Measurements from ENCODE around the gene PSMA7.

PSMA7 gene

DNA sequence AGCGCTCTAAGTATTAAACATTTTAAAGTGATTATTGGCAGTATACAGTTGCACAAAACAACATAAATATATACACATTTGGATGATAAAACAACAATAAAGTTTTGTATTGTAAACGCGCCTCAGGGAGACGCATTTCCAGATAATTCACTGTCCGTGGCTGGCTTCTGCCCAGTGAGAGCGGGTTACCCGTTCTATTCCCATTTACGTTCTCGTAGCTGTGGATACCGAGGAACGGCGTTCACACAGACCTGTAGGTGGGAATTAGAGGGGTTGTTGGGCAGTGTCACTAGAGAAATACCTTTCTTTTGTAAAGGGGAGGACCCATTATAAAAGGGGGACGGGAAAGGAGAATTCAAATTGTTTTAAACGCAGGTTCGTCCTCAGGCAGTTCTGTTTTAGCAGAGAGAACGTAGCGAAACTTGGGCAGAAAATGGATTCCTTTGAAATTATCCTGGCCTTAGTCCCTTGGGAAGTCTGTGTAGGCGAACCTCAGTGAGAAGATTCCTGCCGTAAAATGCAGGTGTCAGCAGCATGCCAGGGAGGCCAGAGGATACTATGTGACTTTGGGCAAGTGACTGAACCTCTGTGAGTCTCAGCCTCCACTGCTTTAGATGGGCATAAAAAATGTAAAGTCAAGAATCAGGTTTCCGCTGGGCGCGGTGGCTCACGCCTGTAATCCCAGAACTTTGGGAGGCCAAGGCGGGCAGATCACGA lies 40.4 kb upstream of the PSMA7 start:
- H3K4me3 ChIP-seq (ENCODE audit: control insufficient read depth in 1 of 7, extremely low read depth in 1 of 7, insufficient read depth in 4 of 7, low read depth in 2 of 7, low read length in 6 of 7): peak overlapping the region; percentile 72 to 99 (median 87)
- no peak for DNase-seq
- no peaks in the 10 kb centered on the region for H3K27me3 ChIP-seq (replicated peaks in 2 of 5; ENCODE audit: control insufficient read depth in 4 of 5, insufficient read depth in 5 of 5, low read length in 4 of 5)
- H3K4me1 ChIP-seq (ENCODE audit: control extremely low read depth in 1 of 4, control insufficient read depth in 4 of 4, insufficient read depth in 4 of 4, low read length in 3 of 4): peaks cover 9 to 22% (median 15%) of the 10 kb centered on the region in 4 experiments
- POLR2A ChIA-PET: no interaction called here
- CTCF ChIA-PET: no interaction called here
- H3K27ac ChIP-seq (ENCODE audit: insufficient read depth in 1 of 2, low read depth in 1 of 2, low read length in 2 of 2, poor library complexity in 1 of 2, severe bottlenecking in 2 of 2): peak overlapping the region; percentile 97 to 99
- H3K36me3 ChIP-seq (ENCODE audit: control insufficient read depth in 4 of 4, insufficient read depth in 4 of 4, low read length in 3 of 4): peaks cover 2 to 14% (median 5%) of the 10 kb centered on the region in 4 experiments
- H3K9me3 ChIP-seq (ENCODE audit: control extremely low read depth in 1 of 5, control insufficient read depth in 4 of 5, insufficient read depth in 2 of 5, low read depth in 1 of 5, low read length in 4 of 5): no peaks in the 10 kb centered on the region
- WGBS (ENCODE audit: insufficient coverage): 43% methylated on average over 18 of the region's 25 CpGs

DNA sequence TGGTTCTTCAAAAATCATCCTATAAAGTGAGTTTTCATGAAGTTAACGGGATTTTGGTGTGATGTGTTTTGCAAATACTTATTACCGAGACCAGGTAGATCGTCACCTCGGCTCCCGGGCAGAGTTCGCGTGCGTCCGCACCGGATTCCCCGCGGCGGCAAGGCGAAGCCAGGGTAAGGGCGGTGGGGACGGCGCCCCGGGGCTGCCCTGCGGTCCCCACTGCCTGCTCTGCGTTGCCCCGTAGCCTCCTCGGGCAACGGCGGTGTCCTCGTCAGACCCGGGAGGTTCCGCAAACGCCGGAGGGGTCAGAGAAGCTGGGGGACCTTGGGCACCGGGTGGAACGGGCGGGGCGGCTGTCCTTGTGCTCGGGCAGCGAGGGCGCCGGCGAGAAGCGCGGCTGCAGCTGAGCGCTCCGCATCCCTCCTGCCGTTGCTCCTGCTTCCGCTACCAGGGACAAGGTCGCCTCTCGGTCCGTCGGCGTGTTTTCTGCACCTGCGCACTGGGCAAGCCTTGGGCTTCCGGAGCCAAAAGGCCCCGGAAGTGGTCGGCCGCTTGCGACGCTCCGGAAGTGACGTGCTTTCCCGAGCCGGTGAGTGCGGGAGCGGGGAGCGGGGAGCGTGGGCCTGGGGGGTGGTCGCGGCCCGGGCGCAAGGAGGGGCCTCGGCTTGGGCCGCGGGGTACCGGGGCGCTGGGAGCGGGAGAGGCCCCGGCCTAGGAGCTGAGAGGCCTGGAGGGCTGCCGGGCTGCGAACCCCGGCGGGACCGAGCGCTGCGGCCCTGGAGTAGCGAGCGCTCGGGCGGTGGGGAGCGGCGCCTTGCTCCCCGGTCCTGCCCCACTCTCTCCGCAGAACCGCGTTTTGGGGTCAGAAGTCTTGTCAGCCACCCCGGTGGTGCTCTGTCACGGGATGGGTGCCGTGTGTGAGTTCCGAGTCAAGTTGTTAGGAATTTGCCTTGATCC lies 39.6 kb upstream of the PSMA7 start, which contains the start of gene MTG2:
Gene MTG2, plus strand, starts transcription at position 560 of the 957 bp plus-strand sequence. CDS start 10,393 bp downstream, outside the sequence.
- no peaks in the 10 kb centered on the region for H3K27me3 ChIP-seq (replicated peaks in 2 of 5; ENCODE audit: control insufficient read depth in 4 of 5, insufficient read depth in 5 of 5, low read length in 4 of 5)
- ChIA-PET CTCF (no interaction called here), POLR2A (no interaction called here)
- H3K4me1 ChIP-seq (ENCODE audit: control extremely low read depth in 1 of 4, control insufficient read depth in 4 of 4, insufficient read depth in 4 of 4, low read length in 3 of 4): peaks cover 9 to 22% (median 15%) of the 10 kb centered on the region in 4 experiments
- under 1% methylated on average over 86 of the region's 96 CpGs for WGBS (ENCODE audit: insufficient coverage)
- peak within 1 kb of the TSS; percentile 72 to 99 (median 87) for H3K4me3 ChIP-seq (ENCODE audit: control insufficient read depth in 1 of 7, extremely low read depth in 1 of 7, insufficient read depth in 4 of 7, low read depth in 2 of 7, low read length in 6 of 7)
- peak within 1 kb of the TSS; percentile 97 to 99 for H3K27ac ChIP-seq (ENCODE audit: insufficient read depth in 1 of 2, low read depth in 1 of 2, low read length in 2 of 2, poor library complexity in 1 of 2, severe bottlenecking in 2 of 2)
- peaks cover 2 to 16% (median 6%) of the 10 kb centered on the region in 4 experiments for H3K36me3 ChIP-seq (ENCODE audit: control insufficient read depth in 4 of 4, insufficient read depth in 4 of 4, low read length in 3 of 4)
- DNase-seq: peak; percentile 95 to 97 (median 97)
- H3K9me3 ChIP-seq (ENCODE audit: control extremely low read depth in 1 of 5, control insufficient read depth in 4 of 5, insufficient read depth in 2 of 5, low read depth in 1 of 5, low read length in 4 of 5): no peaks in the 10 kb centered on the region

DNA sequence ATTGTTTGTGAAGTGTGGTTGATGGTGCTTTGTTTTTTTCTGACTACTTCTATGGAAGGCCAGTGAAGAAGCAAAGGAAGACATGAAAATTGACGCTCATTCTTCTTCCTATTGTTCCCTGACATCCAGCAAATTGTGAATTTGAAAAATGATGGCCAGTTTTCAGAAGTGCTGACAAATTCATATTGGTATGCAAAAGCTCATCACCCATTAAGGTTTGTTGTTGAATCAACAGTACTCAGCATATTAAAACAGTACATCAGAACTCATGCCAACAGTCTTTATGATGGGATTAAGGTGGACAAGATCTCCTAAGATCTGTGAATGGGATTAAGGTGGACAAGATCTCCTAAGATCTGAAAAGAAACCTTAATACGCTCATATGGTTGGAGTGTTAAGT lies 38.6 kb upstream of the PSMA7 start:
- Histone ChIP-seq H3K4me3 (ENCODE audit: control insufficient read depth in 1 of 7, extremely low read depth in 1 of 7, insufficient read depth in 4 of 7, low read depth in 2 of 7, low read length in 6 of 7) (peak overlapping the region in 6 of 7 experiments; percentile 12 to 99 (median 86)), H3K36me3 (ENCODE audit: control insufficient read depth in 4 of 4, insufficient read depth in 4 of 4, low read length in 3 of 4) (peaks cover 2 to 23% (median 7%) of the 10 kb centered on the region in 4 experiments), H3K27me3 (replicated peaks in 2 of 5; ENCODE audit: control insufficient read depth in 4 of 5, insufficient read depth in 5 of 5, low read length in 4 of 5) (no peaks in the 10 kb centered on the region), H3K9me3 (ENCODE audit: control extremely low read depth in 1 of 5, control insufficient read depth in 4 of 5, insufficient read depth in 2 of 5, low read depth in 1 of 5, low read length in 4 of 5) (no peaks in the 10 kb centered on the region), H3K27ac (ENCODE audit: insufficient read depth in 1 of 2, low read depth in 1 of 2, low read length in 2 of 2, poor library complexity in 1 of 2, severe bottlenecking in 2 of 2) (peak overlapping the region in 1 of 2 experiments; percentile 99), H3K4me1 (ENCODE audit: control extremely low read depth in 1 of 4, control insufficient read depth in 4 of 4, insufficient read depth in 4 of 4, low read length in 3 of 4) (peaks cover 9 to 22% (median 15%) of the 10 kb centered on the region in 4 experiments)
- DNase-seq: no peak
- ChIA-PET CTCF (no interaction called here), POLR2A (no interaction called here)
- WGBS (ENCODE audit: insufficient coverage): 100% methylated on average over 1 of the region's 2 CpGs

DNA sequence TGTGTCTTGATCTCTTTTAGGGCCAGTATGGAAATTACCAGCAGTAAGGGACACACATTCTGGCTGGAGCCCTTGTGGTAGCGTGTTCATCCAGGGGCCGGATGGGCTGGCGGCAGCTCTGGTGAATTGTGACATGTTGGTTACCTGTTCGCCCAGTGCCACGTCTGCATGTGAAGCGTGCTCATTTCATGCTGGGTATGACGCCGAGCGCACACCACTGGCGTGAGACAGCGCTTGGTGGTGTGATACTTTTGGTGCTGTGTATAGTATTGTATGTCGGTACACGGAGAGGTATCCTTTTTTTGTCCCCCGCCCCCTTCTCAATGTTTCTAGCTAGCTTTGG lies 35.9 kb upstream of the PSMA7 start:
- ChIA-PET CTCF (no interaction called here), POLR2A (no interaction called here)
- DNase-seq: no peak
- WGBS (ENCODE audit: insufficient coverage): 88% methylated on average over 7 of the region's 14 CpGs
- Histone ChIP-seq H3K4me1 (ENCODE audit: control extremely low read depth in 1 of 4, control insufficient read depth in 4 of 4, insufficient read depth in 4 of 4, low read length in 3 of 4) (peaks cover 9 to 18% (median 13%) of the 10 kb centered on the region in 4 experiments), H3K27ac (ENCODE audit: insufficient read depth in 1 of 2, low read depth in 1 of 2, low read length in 2 of 2, poor library complexity in 1 of 2, severe bottlenecking in 2 of 2) (no peak overlapping the region), H3K27me3 (replicated peaks in 2 of 5; ENCODE audit: control insufficient read depth in 4 of 5, insufficient read depth in 5 of 5, low read length in 4 of 5) (no peaks in the 10 kb centered on the region), H3K9me3 (ENCODE audit: control extremely low read depth in 1 of 5, control insufficient read depth in 4 of 5, insufficient read depth in 2 of 5, low read depth in 1 of 5, low read length in 4 of 5) (no peaks in the 10 kb centered on the region), H3K36me3 (ENCODE audit: control insufficient read depth in 4 of 4, insufficient read depth in 4 of 4, low read length in 3 of 4) (peaks cover 8 to 42% (median 22%) of the 10 kb centered on the region in 4 experiments), H3K4me3 (ENCODE audit: control insufficient read depth in 1 of 7, extremely low read depth in 1 of 7, insufficient read depth in 4 of 7, low read depth in 2 of 7, low read length in 6 of 7) (no peak overlapping the region)

GRCh38 chr20:62178316-62179161 lies 35.3 kb upstream of the PSMA7 start:
- 98% methylated on average over 14 of the region's 19 CpGs for WGBS (ENCODE audit: insufficient coverage)
- H3K36me3 ChIP-seq (ENCODE audit: control insufficient read depth in 4 of 4, insufficient read depth in 4 of 4, low read length in 3 of 4): peaks cover 8 to 46% (median 22%) of the 10 kb centered on the region in 4 experiments
- H3K9me3 ChIP-seq (ENCODE audit: control extremely low read depth in 1 of 5, control insufficient read depth in 4 of 5, insufficient read depth in 2 of 5, low read depth in 1 of 5, low read length in 4 of 5): no peaks in the 10 kb centered on the region
- no peak overlapping the region for H3K27ac ChIP-seq (ENCODE audit: insufficient read depth in 1 of 2, low read depth in 1 of 2, low read length in 2 of 2, poor library complexity in 1 of 2, severe bottlenecking in 2 of 2)
- ChIA-PET CTCF (interaction anchor here (0.5 kb wide), 1 partner anchor 9 kb away, joined by 3 read pairs; no protein-coding TSS in a partner anchor), POLR2A (no interaction called here)
- peaks cover 6 to 15% (median 10%) of the 10 kb centered on the region in 4 experiments for H3K4me1 ChIP-seq (ENCODE audit: control extremely low read depth in 1 of 4, control insufficient read depth in 4 of 4, insufficient read depth in 4 of 4, low read length in 3 of 4)
- H3K4me3 ChIP-seq (ENCODE audit: control insufficient read depth in 1 of 7, extremely low read depth in 1 of 7, insufficient read depth in 4 of 7, low read depth in 2 of 7, low read length in 6 of 7): no peak overlapping the region
- no peak for DNase-seq
- H3K27me3 ChIP-seq (replicated peaks in 2 of 5; ENCODE audit: control insufficient read depth in 4 of 5, insufficient read depth in 5 of 5, low read length in 4 of 5): no peaks in the 10 kb centered on the region

DNA sequence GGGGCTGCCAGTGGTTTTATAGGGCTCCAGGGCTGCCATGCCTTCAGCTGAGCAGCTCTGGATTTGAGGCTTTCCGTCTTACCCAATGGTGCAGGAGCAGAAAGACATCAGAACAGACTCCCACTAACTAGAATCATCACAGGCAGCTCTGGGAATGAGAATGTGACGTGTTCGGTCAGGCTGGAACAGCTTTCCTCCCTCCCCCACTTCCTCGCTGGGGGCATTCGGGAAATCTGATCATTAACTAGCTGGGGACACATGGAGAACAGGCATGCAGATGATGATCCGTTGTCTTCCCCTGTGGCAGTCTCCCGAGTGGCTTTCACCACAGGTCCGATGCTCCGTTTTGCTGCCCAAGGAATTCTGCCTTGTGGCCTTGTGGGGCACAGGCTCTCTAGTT lies 34.1 kb upstream of the PSMA7 start:
- 98% methylated on average over 7 of the region's 9 CpGs for WGBS (ENCODE audit: insufficient coverage)
- CTCF ChIA-PET: interaction anchor here (1.4 kb wide), 1 partner anchor 10 kb away, joined by 4 read pairs; no protein-coding TSS in a partner anchor
- POLR2A ChIA-PET: no interaction called here
- Histone ChIP-seq H3K36me3 (ENCODE audit: control insufficient read depth in 4 of 4, insufficient read depth in 4 of 4, low read length in 3 of 4) (peaks cover 8 to 50% (median 27%) of the 10 kb centered on the region in 4 experiments), H3K9me3 (ENCODE audit: control extremely low read depth in 1 of 5, control insufficient read depth in 4 of 5, insufficient read depth in 2 of 5, low read depth in 1 of 5, low read length in 4 of 5) (no peaks in the 10 kb centered on the region), H3K4me3 (ENCODE audit: control insufficient read depth in 1 of 7, extremely low read depth in 1 of 7, insufficient read depth in 4 of 7, low read depth in 2 of 7, low read length in 6 of 7) (no peak overlapping the region), H3K27ac (ENCODE audit: insufficient read depth in 1 of 2, low read depth in 1 of 2, low read length in 2 of 2, poor library complexity in 1 of 2, severe bottlenecking in 2 of 2) (no peak overlapping the region), H3K27me3 (replicated peaks in 2 of 5; ENCODE audit: control insufficient read depth in 4 of 5, insufficient read depth in 5 of 5, low read length in 4 of 5) (no peaks in the 10 kb centered on the region), H3K4me1 (ENCODE audit: control extremely low read depth in 1 of 4, control insufficient read depth in 4 of 4, insufficient read depth in 4 of 4, low read length in 3 of 4) (peaks cover 4 to 8% (median 6%) of the 10 kb centered on the region in 4 experiments)
- DNase-seq: no peak

All from common myeloid progenitor, CD34-positive (primary cell).